ENCODE measurements around the gene EFL1. TPM values are rescaled to one million over a fixed set of nuclear protein-coding genes. Genes with fewer than 3 reads are reported as not detected.

EFL1 gene
- total RNA-seq, 4 donors from 2014 or later, result 18.3 to 25.3 (median 22.2) TPM

GRCh38 chr15:82132096-82132495 lies 130.4 kb downstream of the EFL1 start:
- no peak overlapping the region for H3K27ac ChIP-seq
- no peaks in the 10 kb centered on the region for H3K9me3 ChIP-seq
- no peaks in the 10 kb centered on the region for H3K4me1 ChIP-seq
- 96% methylated on average over 6 of the region's 6 CpGs for WGBS
- no peak for DNase-seq (ENCODE audit: low spot score in 2 of 2)
- H3K36me3 ChIP-seq, result peaks cover 25% of the 10 kb centered on the region
- no peaks in the 10 kb centered on the region for H3K27me3 ChIP-seq
- no peak overlapping the region for H3K4me3 ChIP-seq
- no peak for TF ChIP-seq EP300 (IDR thresholded peaks at IDR 0.05)
- TF ChIP-seq POLR2A (IDR thresholded peaks at IDR 0.05), result no peak
- TF ChIP-seq POLR2AphosphoS5 (IDR thresholded peaks at IDR 0.05), result no peak
- no peak for TF ChIP-seq CTCF (IDR thresholded peaks at IDR 0.05)

- Histone ChIP-seq H3K9me3 (no peaks in the 10 kb centered on the region), H3K4me1 (no peaks in the 10 kb centered on the region), H3K36me3 (peaks cover 20% of the 10 kb centered on the region), H3K4me3 (no peak overlapping the region), H3K27ac (no peak overlapping the region), H3K27me3 (no peaks in the 10 kb centered on the region)
- DNase-seq (ENCODE audit: low spot score in 2 of 2), result no peak
- no peak for TF ChIP-seq POLR2AphosphoS5 (IDR thresholded peaks at IDR 0.05)
- no peak for TF ChIP-seq CTCF (IDR thresholded peaks at IDR 0.05)
- TF ChIP-seq EP300 (IDR thresholded peaks at IDR 0.05), result no peak
- TF ChIP-seq POLR2A (IDR thresholded peaks at IDR 0.05), result no peak
- 74% methylated on average over 4 of the region's 4 CpGs for WGBS
Observed at GRCh38 chr15:82130248-82130647, 132.3 kb downstream of the EFL1 start.

- Histone ChIP-seq H3K4me3 (no peak overlapping the region), H3K27ac (no peak overlapping the region), H3K36me3 (peaks cover 20% of the 10 kb centered on the region), H3K4me1 (no peaks in the 10 kb centered on the region), H3K9me3 (no peaks in the 10 kb centered on the region), H3K27me3 (no peaks in the 10 kb centered on the region)
- TF ChIP-seq EP300 (IDR thresholded peaks at IDR 0.05) (no peak), POLR2A (IDR thresholded peaks at IDR 0.05) (no peak), POLR2AphosphoS5 (IDR thresholded peaks at IDR 0.05) (no peak), CTCF (IDR thresholded peaks at IDR 0.05) (no peak)
- 72% methylated on average over 5 of the region's 5 CpGs for WGBS
- DNase-seq (ENCODE audit: low spot score in 2 of 2), result no peak
Observed at GRCh38 chr15:82129761-82130160, 132.8 kb downstream of the EFL1 start.

- Histone ChIP-seq H3K4me3 (no peak overlapping the region), H3K9me3 (no peaks in the 10 kb centered on the region), H3K27ac (no peak overlapping the region), H3K36me3 (peaks cover 18% of the 10 kb centered on the region), H3K4me1 (no peaks in the 10 kb centered on the region), H3K27me3 (no peaks in the 10 kb centered on the region)
- TF ChIP-seq POLR2A (IDR thresholded peaks at IDR 0.05), result no peak
- TF ChIP-seq EP300 (IDR thresholded peaks at IDR 0.05), result no peak
- no peak for TF ChIP-seq POLR2AphosphoS5 (IDR thresholded peaks at IDR 0.05)
- TF ChIP-seq CTCF (IDR thresholded peaks at IDR 0.05), result no peak
- WGBS, result 88% methylated on average over 1 of the region's 1 CpG
- no peak for DNase-seq (ENCODE audit: low spot score in 2 of 2)
Observed at GRCh38 chr15:82129149-82129692, 133.3 kb downstream of the EFL1 start.

- no peaks in the 10 kb centered on the region for H3K4me1 ChIP-seq
- no peaks in the 10 kb centered on the region for H3K9me3 ChIP-seq
- no peak for TF ChIP-seq POLR2A (IDR thresholded peaks at IDR 0.05)
- TF ChIP-seq EP300 (IDR thresholded peaks at IDR 0.05), result no peak
- no peak for TF ChIP-seq CTCF (IDR thresholded peaks at IDR 0.05)
- TF ChIP-seq POLR2AphosphoS5 (IDR thresholded peaks at IDR 0.05), result no peak
- H3K27ac ChIP-seq, result no peak overlapping the region
- no peak overlapping the region for H3K4me3 ChIP-seq
- no peak for DNase-seq (ENCODE audit: low spot score in 2 of 2)
- H3K27me3 ChIP-seq, result no peaks in the 10 kb centered on the region
- peaks cover 14% of the 10 kb centered on the region for H3K36me3 ChIP-seq
- 88% methylated on average over 4 of the region's 5 CpGs for WGBS
Observed at GRCh38 chr15:82128401-82129148, 134.0 kb downstream of the EFL1 start.

All from suprapubic skin (tissue), 4 donors.